GM12878 (cell line): ENCODE measurements around the gene DDRGK1. TPM values are rescaled to one million over a fixed set of nuclear protein-coding genes. Genes with fewer than 3 reads are reported as not detected.

Experiments used
- ATAC-seq: fragments of 200-7000 bp; cut with Tn5 transposase; 3 replicates; pipeline ENCODE4 v1.9.1; 2020; ENCODE audit warnings: mild to moderate bottlenecking, moderate library complexity
- BruUV-seq: library from RNA; stranded (reverse); fragments of 400-500 nt; replicated peaks from 2 replicates; lab custom pipeline; 2021; lab: Mats Ljungman, UMichigan
- CTCF ChIA-PET: fragments of 300-600 bp; sonication (Branson Sonifier 250); formaldehyde crosslinking; extraction: SDS; loops from one replicate; lab custom pipeline; 2021; ENCODE audit warnings: inconsistent platforms; lab: Yijun Ruan, JAX
- POLR2A ChIA-PET: fragments of 350-600 bp; formaldehyde crosslinking; extraction: SDS; loops from one replicate; lab custom pipeline; 2021; ENCODE audit warnings: inconsistent platforms; lab: Charles Lee
- RAD21 ChIA-PET: fragments of 300-600 bp; sonication (Branson Sonifier 250); formaldehyde crosslinking; loops from one replicate; lab custom pipeline; 2023; ENCODE audit warnings: antibody characterized with exemption; ENCODE audit not compliant: unreplicated experiment; lab: Charles Lee
- SMC1A ChIA-PET: fragments of 300-600 bp; sonication (Branson Sonifier 250); formaldehyde crosslinking; loops from one replicate; lab custom pipeline; 2023; ENCODE audit not compliant: unreplicated experiment, uncharacterized antibody; lab: Charles Lee
- DNase-seq: peaks from one replicate; pipeline ENCODE4 v3.0.0-alpha.2; 2011; ENCODE audit warnings: low read depth, low spot score
- FAIRE-seq: peaks from 3 replicates; lab custom pipeline; 2011; peaks lifted over from hg19 to GRCh38; lab: Jason Lieb, UNC
- H2AFZ ChIP-seq: 2 replicates; pipeline ENCODE4 v1.6.0; 2011; ENCODE audit warnings: low read depth, low read length, control low read depth; ENCODE audit not compliant: control insufficient read depth
- H3K27ac ChIP-seq: 2 replicates; pipeline ENCODE4 v1.5.1; 2011; ENCODE audit warnings: control low read depth; ENCODE audit not compliant: control insufficient read depth, insufficient read depth
- H3K27me3 ChIP-seq, 2 experiments: replicated peaks in 1 of 2; 2 replicates each; pipeline versions ENCODE4 v1.6.0 to v1.6.1; 2011; ENCODE audit warnings: low read length in 1 of 2; ENCODE audit not compliant: control insufficient read depth in 2 of 2, insufficient read depth in 2 of 2
- H3K36me3 ChIP-seq, 2 experiments: 2 replicates each; pipeline ENCODE4 v1.5.1; 2011; ENCODE audit warnings: low read length in 1 of 2; ENCODE audit not compliant: control insufficient read depth in 2 of 2, insufficient read depth in 2 of 2
- H3K4me1 ChIP-seq: 2 replicates; pipeline ENCODE4 v1.6.1; 2011; ENCODE audit warnings: mild to moderate bottlenecking, low read length, moderate library complexity, mixed read lengths; ENCODE audit not compliant: control insufficient read depth, insufficient read depth
- H3K4me2 ChIP-seq: 2 replicates; pipeline ENCODE4 v1.6.0; 2011; ENCODE audit warnings: control low read depth; ENCODE audit not compliant: control insufficient read depth, insufficient read depth
- H3K4me3 ChIP-seq: fragments of 200-600 bp; sonication (generic); 2 replicates; pipeline ENCODE4 v1.5.1; 2016
- H3K79me2 ChIP-seq: 2 replicates; pipeline ENCODE4 v1.6.0; 2011; ENCODE audit warnings: low read length; ENCODE audit not compliant: control insufficient read depth, insufficient read depth
- H3K9ac ChIP-seq: 2 replicates; pipeline ENCODE4 v1.8.0; 2011; ENCODE audit warnings: low read length, control low read depth, mixed read lengths; ENCODE audit not compliant: control insufficient read depth, insufficient read depth
- H3K9me3 ChIP-seq: replicated peaks from 3 replicates; pipeline ENCODE4 v1.5.1; 2011; ENCODE audit warnings: mild to moderate bottlenecking, low read length; ENCODE audit not compliant: control insufficient read depth, insufficient read depth
- H4K20me1 ChIP-seq: 2 replicates; pipeline ENCODE4 v1.6.0; 2011; ENCODE audit not compliant: control insufficient read depth, insufficient read depth
- ATF3 ChIP-seq: IDR thresholded peaks from 2 replicates; pipeline ENCODE4 v1.6.1; 2011; ENCODE audit warnings: low read depth, mild to moderate bottlenecking, low read length, moderate library complexity, borderline replicate concordance; ENCODE audit errors: extremely low read depth
- EZH2 ChIP-seq: IDR thresholded peaks from 2 replicates; pipeline ENCODE4 v1.6.1; 2012; ENCODE audit warnings: low read depth, mild to moderate bottlenecking, control low read depth, inconsistent platforms, low read length, borderline replicate concordance; ENCODE audit not compliant: control insufficient read depth
- IKZF2 ChIP-seq, 2 experiments: fragments of 450-650 bp; IDR thresholded peaks; 2 replicates each; pipeline ENCODE4 v1.6.1; 2017; ENCODE audit warnings: mild to moderate bottlenecking in 2 of 2, moderate library complexity in 2 of 2
- KAT2A ChIP-seq: conservative IDR thresholded peaks from 2 replicates; pipeline ENCODE4 v1.6.1; 2011; ENCODE audit warnings: low read depth, low read length; ENCODE audit not compliant: control insufficient read depth
- MTA3 ChIP-seq: IDR thresholded peaks from 2 replicates; pipeline ENCODE4 v1.6.1; 2012; ENCODE audit warnings: low read length, inconsistent platforms, borderline replicate concordance
- MXI1 ChIP-seq: fragments of 150-350 bp; IDR thresholded peaks from 2 replicates; pipeline ENCODE4 v1.6.1; 2011; ENCODE audit warnings: low read depth, mild to moderate bottlenecking, inconsistent platforms, low read length, improper control_type of control experiment
- NFYA ChIP-seq: IDR thresholded peaks from 2 replicates; pipeline ENCODE4 v1.6.1; 2011; ENCODE audit warnings: low read depth, mild to moderate bottlenecking, low read length, improper control_type of control experiment, borderline replicate concordance
- NFYB ChIP-seq: IDR thresholded peaks from 2 replicates; pipeline ENCODE4 v1.6.1; 2011; ENCODE audit warnings: low read depth, mild to moderate bottlenecking, low read length, improper control_type of control experiment, moderate library complexity; ENCODE audit not compliant: insufficient read depth
- NRF1 ChIP-seq: conservative IDR thresholded peaks from 2 replicates; pipeline ENCODE4 v1.6.1; 2011; ENCODE audit warnings: mild to moderate bottlenecking, low read depth, low read length, improper control_type of control experiment
- RAD21 ChIP-seq: IDR thresholded peaks from 2 replicates; pipeline ENCODE4 v1.6.1; 2011; ENCODE audit warnings: mild to moderate bottlenecking, low read depth, low read length, moderate library complexity; ENCODE audit not compliant: insufficient read depth
- RAD51 ChIP-seq: fragments of 450-650 bp; IDR thresholded peaks from 2 replicates; pipeline ENCODE4 v1.6.1; 2016; ENCODE audit warnings: moderate library complexity, mild to moderate bottlenecking, inconsistent platforms
- SMAD1 ChIP-seq: fragments of 450-650 bp; IDR thresholded peaks from 2 replicates; pipeline ENCODE4 v1.6.1; 2018; ENCODE audit warnings: mild to moderate bottlenecking, low read depth; ENCODE audit not compliant: partially characterized antibody
- SUPT20H ChIP-seq: IDR thresholded peaks from 2 replicates; pipeline ENCODE4 v1.6.1; 2011; ENCODE audit warnings: low read depth, mild to moderate bottlenecking, low read length, moderate library complexity, borderline replicate concordance; ENCODE audit not compliant: control insufficient read depth
- WGBS: methylation state at CpG from one replicate; pipeline ENCODE4 v1.1.6; 2016; ENCODE audit warnings: low lambda C conversion rate; ENCODE audit not compliant: insufficient replicate concordance, insufficient coverage; ENCODE audit errors: missing lambda C conversion rate; 5-methylcytosine and 5-hydroxymethylcytosine counted together
- in situ Hi-C: fragments of 300-500 bp; cut with MboI; formaldehyde crosslinking; loops from 9 replicates; pipeline ENCODE4 v1.14.3; 2018; ENCODE audit warnings: mixed read lengths
- intact Hi-C: fragments of 100-400 bp; cut with micrococcal nuclease; formaldehyde crosslinking; loops from one replicate; pipeline ENCODE4 v1.14.2; 2022; ENCODE audit not compliant: unreplicated experiment
- polyA plus RNA-seq, 11 experiments: library from polyadenylated mRNA; depleted of rRNA in 4 of 11; unstranded in 6 of 11; stranded (reverse) in 5 of 11; fragments of >200 nt; fragmentation: Nextera tagmentation in 4 of 11; fragmentation: Illumina TruSeq in 1 of 11; extraction: Ambion mirVana in 4 of 11; extraction: Trizol in 1 of 11; gene quantifications; 1 replicate in 1 of 11; 2 replicates in 10 of 11; pipeline versions ENCODE4 v1.2.1 to v1.2.3, GENCODE V29; 2011 to 2016; ENCODE audit warnings: inconsistent platforms in 2 of 11, missing spikeins in 2 of 11, low read depth in 1 of 11
- total RNA-seq, 4 experiments: library from RNA; depleted of rRNA in 3 of 4; stranded (reverse); fragments of >200 nt in 3 of 4; fragmentation: Illumina TruSeq in 1 of 4; extraction: Trizol in 1 of 4; gene quantifications; 2 replicates each; pipeline versions ENCODE4 v1.2.1 to v1.2.3, GENCODE V29; 2013 to 2021
- TF ChIP-seq, protein P1 (sequence below): fragments of 450-650 bp; formaldehyde crosslinking; IDR thresholded peaks from 2 replicates; pipeline ENCODE4 v1.5.0; 2022; ENCODE audit warnings: mild to moderate bottlenecking, missing genetic modification characterization
- TF ChIP-seq, protein P2 (sequence below): IDR thresholded peaks from 2 replicates; pipeline ENCODE4 v1.6.1; 2012; ENCODE audit warnings: mild to moderate bottlenecking, low read depth, low read length

DDRGK1 gene
- total and polyA plus RNA-seq, 10 of the 15 experiments (the other 5 are each of a cell fraction or from before 2014, with no cell fraction given): 4.0 to 55.2 (median 39.7) TPM

DNA sequence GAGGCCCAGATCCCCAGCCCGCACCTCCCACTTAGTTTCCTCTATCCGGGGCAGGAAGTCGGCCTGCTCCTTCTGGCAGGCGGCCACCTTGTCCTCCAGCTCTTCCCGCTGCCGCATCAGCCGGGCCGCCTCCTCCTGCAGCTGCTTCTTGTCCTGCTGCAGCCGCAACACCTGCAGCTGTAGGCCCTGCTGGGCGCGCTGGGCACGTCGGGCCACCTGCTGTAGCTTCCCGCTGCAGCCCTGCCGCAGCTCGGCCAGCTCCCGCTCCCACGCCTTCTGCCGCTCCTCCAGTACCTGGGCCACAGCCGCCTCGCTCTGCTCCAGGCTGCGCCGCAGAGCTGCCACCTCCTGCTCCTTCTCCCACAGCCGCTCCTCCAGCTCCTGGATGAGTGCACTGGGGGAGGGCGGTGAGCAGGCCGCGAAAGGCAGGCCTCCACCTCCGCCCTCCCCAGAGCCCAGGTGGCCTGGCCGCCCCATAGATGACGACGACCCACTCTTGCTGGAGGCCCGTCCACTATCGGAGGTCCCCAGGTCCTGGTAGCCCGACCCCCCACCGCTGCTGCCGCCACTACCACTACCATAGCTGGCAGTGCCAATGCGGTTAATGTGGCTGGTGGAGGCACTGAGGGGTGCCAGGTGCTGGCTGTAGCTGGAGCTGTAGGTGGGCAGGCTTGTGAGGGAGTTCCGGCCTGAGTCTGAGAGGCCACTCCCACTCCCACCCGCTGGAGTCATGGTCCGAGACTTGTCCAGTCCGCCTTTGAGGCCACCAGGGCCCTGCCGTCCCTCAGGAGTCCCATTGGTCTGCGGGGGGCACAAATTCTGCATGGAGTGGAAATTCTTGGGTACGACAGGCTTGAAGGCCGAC, 38.8 kb downstream of the DDRGK1 start:
- DNase-seq: no peak
- no peak for FAIRE-seq
- no peak overlapping the region for H3K27ac ChIP-seq
- WGBS: 68% methylated on average over 45 of the region's 45 CpGs
- no peak overlapping the region for H2AFZ ChIP-seq
- ChIA-PET SMC1A (no interaction called here), CTCF (no interaction called here), RAD21 (no interaction called here), POLR2A (interaction anchor here (0.7 kb wide), 1 partner anchor 53 kb away, joined by 3 read pairs; no protein-coding TSS in a partner anchor)
- H3K4me1 ChIP-seq: no peaks in the 10 kb centered on the region
- H3K4me3 ChIP-seq: no peak overlapping the region
- no peaks in the 10 kb centered on the region for H3K36me3 ChIP-seq
- no peaks in the 10 kb centered on the region for H3K79me2 ChIP-seq
- H3K9me3 ChIP-seq: no peaks in the 10 kb centered on the region
- peaks cover 1 to 3% of the 10 kb centered on the region in 2 experiments; a peak in 3 of 4 replicates for H3K27me3 ChIP-seq
- ATAC-seq: no peak
- H4K20me1 ChIP-seq: no peaks in the 10 kb centered on the region
- no TSS peak for BruUV-seq
- no peak overlapping the region for H3K4me2 ChIP-seq
- no peak overlapping the region for H3K9ac ChIP-seq
- in situ Hi-C loops: no loop called here
- intact Hi-C loops: no loop called here
- TF ChIP-seq KAT2A (no peak), IKZF2 (IDR thresholded peaks at IDR 0.05) (no peak), NRF1 (no peak), SUPT20H (no peak), EZH2 (no peak), ATF3 (no peak), RAD21 (no peak), NFYA (no peak), MTA3 (no peak), MXI1 (no peak), RAD51 (no peak), SMAD1 (no peak), NFYB (no peak)
- TF ChIP-seq, protein P1, sequence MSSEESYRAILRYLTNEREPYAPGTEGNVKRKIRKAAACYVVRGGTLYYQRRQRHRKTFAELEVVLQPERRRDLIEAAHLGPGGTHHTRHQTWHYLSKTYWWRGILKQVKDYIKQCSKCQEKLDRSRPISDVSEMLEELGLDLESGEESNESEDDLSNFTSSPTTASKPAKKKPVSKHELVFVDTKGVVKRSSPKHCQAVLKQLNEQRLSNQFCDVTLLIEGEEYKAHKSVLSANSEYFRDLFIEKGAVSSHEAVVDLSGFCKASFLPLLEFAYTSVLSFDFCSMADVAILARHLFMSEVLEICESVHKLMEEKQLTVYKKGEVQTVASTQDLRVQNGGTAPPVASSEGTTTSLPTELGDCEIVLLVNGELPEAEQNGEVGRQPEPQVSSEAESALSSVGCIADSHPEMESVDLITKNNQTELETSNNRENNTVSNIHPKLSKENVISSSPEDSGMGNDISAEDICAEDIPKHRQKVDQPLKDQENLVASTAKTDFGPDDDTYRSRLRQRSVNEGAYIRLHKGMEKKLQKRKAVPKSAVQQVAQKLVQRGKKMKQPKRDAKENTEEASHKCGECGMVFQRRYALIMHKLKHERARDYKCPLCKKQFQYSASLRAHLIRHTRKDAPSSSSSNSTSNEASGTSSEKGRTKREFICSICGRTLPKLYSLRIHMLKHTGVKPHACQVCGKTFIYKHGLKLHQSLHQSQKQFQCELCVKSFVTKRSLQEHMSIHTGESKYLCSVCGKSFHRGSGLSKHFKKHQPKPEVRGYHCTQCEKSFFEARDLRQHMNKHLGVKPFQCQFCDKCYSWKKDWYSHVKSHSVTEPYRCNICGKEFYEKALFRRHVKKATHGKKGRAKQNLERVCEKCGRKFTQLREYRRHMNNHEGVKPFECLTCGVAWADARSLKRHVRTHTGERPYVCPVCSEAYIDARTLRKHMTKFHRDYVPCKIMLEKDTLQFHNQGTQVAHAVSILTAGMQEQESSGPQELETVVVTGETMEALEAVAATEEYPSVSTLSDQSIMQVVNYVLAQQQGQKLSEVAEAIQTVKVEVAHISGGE (CRISPR knock-in tag): no peak
- TF ChIP-seq, protein P2, sequence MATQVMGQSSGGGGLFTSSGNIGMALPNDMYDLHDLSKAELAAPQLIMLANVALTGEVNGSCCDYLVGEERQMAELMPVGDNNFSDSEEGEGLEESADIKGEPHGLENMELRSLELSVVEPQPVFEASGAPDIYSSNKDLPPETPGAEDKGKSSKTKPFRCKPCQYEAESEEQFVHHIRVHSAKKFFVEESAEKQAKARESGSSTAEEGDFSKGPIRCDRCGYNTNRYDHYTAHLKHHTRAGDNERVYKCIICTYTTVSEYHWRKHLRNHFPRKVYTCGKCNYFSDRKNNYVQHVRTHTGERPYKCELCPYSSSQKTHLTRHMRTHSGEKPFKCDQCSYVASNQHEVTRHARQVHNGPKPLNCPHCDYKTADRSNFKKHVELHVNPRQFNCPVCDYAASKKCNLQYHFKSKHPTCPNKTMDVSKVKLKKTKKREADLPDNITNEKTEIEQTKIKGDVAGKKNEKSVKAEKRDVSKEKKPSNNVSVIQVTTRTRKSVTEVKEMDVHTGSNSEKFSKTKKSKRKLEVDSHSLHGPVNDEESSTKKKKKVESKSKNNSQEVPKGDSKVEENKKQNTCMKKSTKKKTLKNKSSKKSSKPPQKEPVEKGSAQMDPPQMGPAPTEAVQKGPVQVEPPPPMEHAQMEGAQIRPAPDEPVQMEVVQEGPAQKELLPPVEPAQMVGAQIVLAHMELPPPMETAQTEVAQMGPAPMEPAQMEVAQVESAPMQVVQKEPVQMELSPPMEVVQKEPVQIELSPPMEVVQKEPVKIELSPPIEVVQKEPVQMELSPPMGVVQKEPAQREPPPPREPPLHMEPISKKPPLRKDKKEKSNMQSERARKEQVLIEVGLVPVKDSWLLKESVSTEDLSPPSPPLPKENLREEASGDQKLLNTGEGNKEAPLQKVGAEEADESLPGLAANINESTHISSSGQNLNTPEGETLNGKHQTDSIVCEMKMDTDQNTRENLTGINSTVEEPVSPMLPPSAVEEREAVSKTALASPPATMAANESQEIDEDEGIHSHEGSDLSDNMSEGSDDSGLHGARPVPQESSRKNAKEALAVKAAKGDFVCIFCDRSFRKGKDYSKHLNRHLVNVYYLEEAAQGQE: no peak
